ENCODE data around the gene CPAMD8.

DNA sequence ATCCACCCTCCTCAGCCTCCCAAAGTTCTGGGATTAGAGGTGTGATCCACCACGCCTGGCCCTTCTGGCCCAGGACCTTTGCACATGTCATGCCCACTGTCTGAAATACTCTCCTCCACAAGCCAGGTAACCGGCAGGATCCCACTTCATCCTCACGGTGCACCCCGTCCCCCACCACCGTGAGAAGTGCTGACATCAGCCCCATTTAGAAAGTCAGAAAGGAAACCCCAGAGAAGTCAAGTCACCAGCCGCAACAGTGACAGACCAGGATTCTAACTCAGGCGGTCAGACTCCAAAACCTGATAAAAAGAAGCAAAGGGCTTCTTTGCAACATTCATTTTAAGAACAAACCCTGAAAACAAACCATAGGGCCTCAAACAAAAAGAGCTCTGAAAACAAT, 3.9 kb downstream of the CPAMD8 start:
- TF ChIP-seq, protein P1, sequence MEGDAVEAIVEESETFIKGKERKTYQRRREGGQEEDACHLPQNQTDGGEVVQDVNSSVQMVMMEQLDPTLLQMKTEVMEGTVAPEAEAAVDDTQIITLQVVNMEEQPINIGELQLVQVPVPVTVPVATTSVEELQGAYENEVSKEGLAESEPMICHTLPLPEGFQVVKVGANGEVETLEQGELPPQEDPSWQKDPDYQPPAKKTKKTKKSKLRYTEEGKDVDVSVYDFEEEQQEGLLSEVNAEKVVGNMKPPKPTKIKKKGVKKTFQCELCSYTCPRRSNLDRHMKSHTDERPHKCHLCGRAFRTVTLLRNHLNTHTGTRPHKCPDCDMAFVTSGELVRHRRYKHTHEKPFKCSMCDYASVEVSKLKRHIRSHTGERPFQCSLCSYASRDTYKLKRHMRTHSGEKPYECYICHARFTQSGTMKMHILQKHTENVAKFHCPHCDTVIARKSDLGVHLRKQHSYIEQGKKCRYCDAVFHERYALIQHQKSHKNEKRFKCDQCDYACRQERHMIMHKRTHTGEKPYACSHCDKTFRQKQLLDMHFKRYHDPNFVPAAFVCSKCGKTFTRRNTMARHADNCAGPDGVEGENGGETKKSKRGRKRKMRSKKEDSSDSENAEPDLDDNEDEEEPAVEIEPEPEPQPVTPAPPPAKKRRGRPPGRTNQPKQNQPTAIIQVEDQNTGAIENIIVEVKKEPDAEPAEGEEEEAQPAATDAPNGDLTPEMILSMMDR (IDR thresholded peaks at IDR 0.05): no peak
- TF ChIP-seq POLR2A (IDR thresholded peaks at IDR 0.05): no peak

Data from heart left ventricle (tissue), 13 donors.